GM19452 (cell line): Measurements from ENCODE around the gene THSD4.
"Not testable (repeated sequence)": the region's sequence is repeated elsewhere in the genome, so short reads cannot be mapped to it uniquely, and the experiment has no call there.

Experiments
- ATAC-seq: cut with Tn5 transposase; IDR thresholded peaks from one replicate; pipeline ENCODE4 v1.9.1; 2021; ENCODE audit not compliant: unreplicated experiment

THSD4 gene

GRCh38 chr15:71252044-71252739, 136.9 kb downstream of the THSD4 start:
- no peak for ATAC-seq

GRCh38 chr15:71252740-71253047, 137.4 kb downstream of the THSD4 start:
- no peak for ATAC-seq

- no peak for ATAC-seq
These were observed 139.2 kb downstream of the THSD4 start for GRCh38 chr15:71254491-71254890.

- no peak for ATAC-seq
These were observed 141.8 kb downstream of the THSD4 start for GRCh38 chr15:71256934-71257664.

- ATAC-seq = no peak
These were observed 144.6 kb downstream of the THSD4 start for GRCh38 chr15:71259866-71260265.

GRCh38 chr15:71261418-71261817, 146.1 kb downstream of the THSD4 start:
- ATAC-seq = no peak

- no peak for ATAC-seq
These were observed 146.6 kb downstream of the THSD4 start for GRCh38 chr15:71261909-71262308.

GRCh38 chr15:71262599-71262998, 147.3 kb downstream of the THSD4 start:
- ATAC-seq = no peak

GRCh38 chr15:71265606-71266005, 150.3 kb downstream of the THSD4 start:
- not testable (repeated sequence) for ATAC-seq

GRCh38 chr15:71271327-71271726, 156.1 kb downstream of the THSD4 start:
- ATAC-seq = no peak

GRCh38 chr15:71272932-71273331, 157.7 kb downstream of the THSD4 start:
- ATAC-seq = no peak

GRCh38 chr15:71273731-71274447, 158.6 kb downstream of the THSD4 start:
- no peak for ATAC-seq

GRCh38 chr15:71274448-71274798, 159.2 kb downstream of the THSD4 start:
- no peak for ATAC-seq

GRCh38 chr15:71275098-71275497, 159.8 kb downstream of the THSD4 start:
- ATAC-seq = no peak

GRCh38 chr15:71275566-71276335, 160.5 kb downstream of the THSD4 start:
- no peak for ATAC-seq

GRCh38 chr15:71276336-71276665, 161.0 kb downstream of the THSD4 start:
- ATAC-seq = no peak

GRCh38 chr15:71278989-71279756, 163.9 kb downstream of the THSD4 start:
- ATAC-seq = no peak

- no peak for ATAC-seq
These were observed 164.5 kb downstream of the THSD4 start for GRCh38 chr15:71279757-71280141.

- no peak for ATAC-seq
These were observed 164.9 kb downstream of the THSD4 start for GRCh38 chr15:71280206-71280605.

- ATAC-seq = no peak
These were observed 166.0 kb downstream of the THSD4 start for GRCh38 chr15:71281256-71281655.

- ATAC-seq = no peak
These were observed 166.8 kb downstream of the THSD4 start for GRCh38 chr15:71282076-71282475.
